Trophoblast cell (in vitro differentiated cells and primary cell): ENCODE measurements around the gene ARMH2.
A peak's percentile ranks its signal among the peaks of the same experiment; 100 is the strongest.

Experiments
- DNase-seq, 2 donors: peaks; one replicate each; pipeline ENCODE4 v3.0.0-alpha.2; 2016
- H2AFZ ChIP-seq: 2 replicates; pipeline ENCODE4 v1.6.1; 2013; ENCODE audit warnings: low read length, moderate library complexity, mild to moderate bottlenecking; ENCODE audit not compliant: insufficient read depth, poor library complexity
- H2AK5ac ChIP-seq: 2 replicates; pipeline ENCODE4 v1.6.1; 2013; ENCODE audit warnings: mild to moderate bottlenecking, low read length
- H2BK120ac ChIP-seq: 2 replicates; pipeline ENCODE4 v1.6.1; 2013; ENCODE audit warnings: low read length, mild to moderate bottlenecking, moderate library complexity; ENCODE audit not compliant: insufficient read depth, poor library complexity
- H2BK12ac ChIP-seq: 2 replicates; pipeline ENCODE4 v1.6.1; 2013; ENCODE audit warnings: mild to moderate bottlenecking, low read length, moderate library complexity
- H2BK5ac ChIP-seq: 2 replicates; pipeline ENCODE4 v1.6.1; 2013; ENCODE audit warnings: low read length, low read depth, moderate library complexity, mild to moderate bottlenecking; ENCODE audit not compliant: poor library complexity
- H3K14ac ChIP-seq: 2 replicates; pipeline ENCODE4 v1.6.1; 2013; ENCODE audit warnings: mild to moderate bottlenecking, low read length
- H3K18ac ChIP-seq: 2 replicates; pipeline ENCODE4 v1.6.1; 2013; ENCODE audit warnings: mild to moderate bottlenecking, low read length
- H3K23ac ChIP-seq: 2 replicates; pipeline ENCODE4 v1.6.1; 2013; ENCODE audit warnings: low read length
- H3K27ac ChIP-seq: 2 replicates; pipeline ENCODE4 v1.5.1; 2013; ENCODE audit warnings: low read depth, mild to moderate bottlenecking, inconsistent platforms, low read length, moderate library complexity
- H3K27me3 ChIP-seq: 2 replicates; pipeline ENCODE4 v1.6.1; 2013; ENCODE audit warnings: inconsistent platforms, mild to moderate bottlenecking, low read length, moderate library complexity; ENCODE audit not compliant: insufficient read depth
- H3K36me3 ChIP-seq, 2 experiments: 1 replicate in 1 of 2; 2 replicates in 1 of 2; pipeline ENCODE4 v1.6.1; 2013; ENCODE audit warnings: low read length in 2 of 2, mild to moderate bottlenecking in 2 of 2, moderate library complexity in 1 of 2; ENCODE audit not compliant: insufficient read depth in 2 of 2, control insufficient read depth in 1 of 2
- H3K4ac ChIP-seq: 2 replicates; pipeline ENCODE4 v1.6.1; 2013; ENCODE audit warnings: low read depth, mild to moderate bottlenecking, low read length, moderate library complexity
- H3K4me1 ChIP-seq, 2 experiments: 1 replicate in 1 of 2; 2 replicates in 1 of 2; pipeline ENCODE4 v1.6.1; 2013; ENCODE audit warnings: low read length in 2 of 2, mild to moderate bottlenecking in 2 of 2, moderate library complexity in 1 of 2; ENCODE audit not compliant: insufficient read depth in 2 of 2, control insufficient read depth in 1 of 2
- H3K4me2 ChIP-seq: 2 replicates; pipeline ENCODE4 v1.6.1; 2013; ENCODE audit warnings: inconsistent platforms, mild to moderate bottlenecking, low read length, moderate library complexity
- H3K4me3 ChIP-seq: 2 replicates; pipeline ENCODE4 v1.5.1; 2013; ENCODE audit warnings: mild to moderate bottlenecking, low read depth, low read length, inconsistent platforms
- H3K79me1 ChIP-seq: one replicate; pipeline ENCODE4 v1.6.1; 2013; ENCODE audit warnings: low read length
- H3K79me2 ChIP-seq: 2 replicates; pipeline ENCODE4 v1.6.1; 2013; ENCODE audit warnings: low read length, mild to moderate bottlenecking; ENCODE audit not compliant: control insufficient read depth, insufficient read depth, poor library complexity
- H3K9ac ChIP-seq: 2 replicates; pipeline ENCODE4 v1.6.1; 2013; ENCODE audit warnings: mild to moderate bottlenecking, low read length
- H3K9me3 ChIP-seq: 2 replicates; pipeline ENCODE4 v1.6.1; 2013; ENCODE audit warnings: low read depth, mild to moderate bottlenecking, control low read depth, inconsistent platforms, low read length; ENCODE audit not compliant: insufficient read depth
- H4K12ac ChIP-seq: 2 replicates; pipeline ENCODE4 v1.6.1; 2013; ENCODE audit warnings: low read depth, mild to moderate bottlenecking, low read length, moderate library complexity
- H4K8ac ChIP-seq: 2 replicates; pipeline ENCODE4 v1.6.1; 2013; ENCODE audit warnings: low read depth, mild to moderate bottlenecking, low read length, moderate library complexity
- H4K91ac ChIP-seq: one replicate; pipeline ENCODE4 v1.6.1; 2013; ENCODE audit warnings: low read depth, mild to moderate bottlenecking, low read length, moderate library complexity
- WGBS: extraction: QIAGEN DNeasy Blood & Tissue Kit; methylation state at CpG from one replicate; pipeline ENCODE4 v1.1.7; 2013; ENCODE audit warnings: missing lambda C conversion rate; ENCODE audit not compliant: insufficient read length, insufficient coverage; ENCODE audit errors: extremely low coverage; 5-methylcytosine and 5-hydroxymethylcytosine counted together

Gene ARMH2

DNA sequence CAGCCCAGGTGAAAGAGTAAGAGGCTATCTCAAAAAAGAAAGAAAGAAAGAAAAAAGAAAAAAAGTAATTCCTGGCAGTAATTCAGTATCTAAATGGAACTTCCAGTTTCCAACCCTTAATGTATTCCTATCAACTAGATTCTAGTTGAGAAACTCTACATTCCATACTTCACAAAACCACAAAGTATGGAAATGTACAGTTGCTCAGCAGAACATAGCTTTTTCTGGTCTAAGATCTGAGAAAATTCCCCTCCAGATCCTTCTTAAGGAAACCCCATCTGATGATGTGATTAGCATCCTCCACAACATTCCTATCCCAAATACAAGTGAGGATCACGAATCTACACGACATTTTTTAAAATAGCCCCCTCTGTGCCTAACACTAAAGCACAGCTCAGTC is 3.6 kb downstream of the ARMH2 start:
- Histone ChIP-seq H3K36me3 (no peaks in the 10 kb centered on the region), H3K79me1 (no peaks in the 10 kb centered on the region), H2AFZ (no peak overlapping the region), H3K4me1 (peaks cover 0 to 3% of the 10 kb centered on the region in 2 experiments), H3K23ac (no peak overlapping the region), H3K4ac (no peak overlapping the region), H4K12ac (no peak overlapping the region), H2AK5ac (no peak overlapping the region), H3K79me2 (no peaks in the 10 kb centered on the region), H3K9ac (no peak overlapping the region), H3K4me3 (no peak overlapping the region), H3K14ac (no peak overlapping the region), H2BK5ac (no peak overlapping the region), H3K27me3 (no peaks in the 10 kb centered on the region), H2BK120ac (no peak overlapping the region), H3K4me2 (no peak overlapping the region), H4K91ac (no peak overlapping the region), H3K27ac (no peak overlapping the region), H4K8ac (no peak overlapping the region), H3K9me3 (no peaks in the 10 kb centered on the region), H3K18ac (no peak overlapping the region), H2BK12ac (no peak overlapping the region)
- no CpG with 5 or more reads among the region's 2 CpGs for WGBS
- DNase-seq, result peak in 1 of 2 donors; percentile 34

DNA sequence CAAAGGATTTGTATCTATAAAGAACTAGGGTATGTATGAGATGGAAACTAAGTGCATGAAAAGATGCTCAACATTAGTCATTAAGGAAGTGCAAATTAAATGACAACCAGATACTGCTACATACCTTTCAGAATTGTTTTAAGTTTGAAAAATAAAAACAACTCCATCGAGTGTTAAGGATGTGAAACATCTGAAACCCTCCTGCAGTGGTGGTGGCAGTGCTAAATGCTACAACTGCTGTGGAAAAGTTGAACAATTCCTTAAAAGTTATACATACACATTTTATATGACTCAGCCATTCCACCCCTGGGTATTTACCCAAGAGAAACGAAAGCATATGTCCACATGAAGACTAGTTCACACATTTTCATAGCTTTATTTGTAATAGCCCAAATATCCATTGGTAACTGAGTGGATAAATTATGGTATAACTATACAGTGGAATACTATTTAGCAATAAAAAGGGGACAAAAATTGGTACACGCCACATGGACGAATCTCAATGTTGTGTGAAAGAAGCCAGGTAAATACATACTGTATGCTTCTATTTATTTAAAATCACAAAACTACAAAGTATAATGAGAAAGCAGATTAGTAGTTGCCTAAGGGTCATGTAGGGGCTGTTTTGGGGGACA is 10.6 kb downstream of the ARMH2 start:
- no CpG with 5 or more reads among the region's 4 CpGs for WGBS
- H3K27ac ChIP-seq, result no peak overlapping the region
- H3K36me3 ChIP-seq, result peaks cover 5 to 7% of the 10 kb centered on the region in 2 experiments
- no peak for DNase-seq
- H2BK5ac ChIP-seq, result no peak overlapping the region
- H3K23ac ChIP-seq, result no peak overlapping the region
- no peak overlapping the region for H3K4me3 ChIP-seq
- no peak overlapping the region for H3K18ac ChIP-seq
- H3K9ac ChIP-seq, result no peak overlapping the region
- H3K9me3 ChIP-seq, result no peaks in the 10 kb centered on the region
- no peak overlapping the region for H3K4ac ChIP-seq
- no peaks in the 10 kb centered on the region for H3K79me2 ChIP-seq
- no peaks in the 10 kb centered on the region for H3K27me3 ChIP-seq
- H4K91ac ChIP-seq, result no peak overlapping the region
- H4K12ac ChIP-seq, result no peak overlapping the region
- no peak overlapping the region for H2AFZ ChIP-seq
- no peak overlapping the region for H3K4me2 ChIP-seq
- no peaks in the 10 kb centered on the region for H3K4me1 ChIP-seq
- H2BK12ac ChIP-seq, result no peak overlapping the region
- no peaks in the 10 kb centered on the region for H3K79me1 ChIP-seq
- no peak overlapping the region for H2AK5ac ChIP-seq
- no peak overlapping the region for H2BK120ac ChIP-seq
- H4K8ac ChIP-seq, result no peak overlapping the region
- no peak overlapping the region for H3K14ac ChIP-seq

DNA sequence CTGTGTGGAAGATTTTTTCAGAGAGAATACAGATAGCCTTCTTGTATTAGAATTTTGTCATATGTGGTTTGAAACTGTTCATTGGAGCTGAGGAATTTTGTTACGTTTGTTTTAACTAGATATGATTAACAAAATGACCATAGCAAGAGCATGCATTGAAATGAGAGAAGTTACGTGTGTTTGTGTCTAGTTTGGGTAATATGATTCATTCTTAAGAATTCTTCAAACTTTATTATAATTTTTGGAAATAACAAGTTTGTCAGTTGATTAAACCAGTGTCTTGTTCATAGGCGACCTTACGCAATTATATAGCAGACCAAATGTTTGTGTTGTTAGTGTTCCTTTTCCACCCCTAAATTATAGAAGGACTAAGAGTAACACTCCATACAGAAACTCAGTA is 18.5 kb downstream of the ARMH2 start:
- no peak for DNase-seq
- no peak overlapping the region for H3K4me2 ChIP-seq

DNA sequence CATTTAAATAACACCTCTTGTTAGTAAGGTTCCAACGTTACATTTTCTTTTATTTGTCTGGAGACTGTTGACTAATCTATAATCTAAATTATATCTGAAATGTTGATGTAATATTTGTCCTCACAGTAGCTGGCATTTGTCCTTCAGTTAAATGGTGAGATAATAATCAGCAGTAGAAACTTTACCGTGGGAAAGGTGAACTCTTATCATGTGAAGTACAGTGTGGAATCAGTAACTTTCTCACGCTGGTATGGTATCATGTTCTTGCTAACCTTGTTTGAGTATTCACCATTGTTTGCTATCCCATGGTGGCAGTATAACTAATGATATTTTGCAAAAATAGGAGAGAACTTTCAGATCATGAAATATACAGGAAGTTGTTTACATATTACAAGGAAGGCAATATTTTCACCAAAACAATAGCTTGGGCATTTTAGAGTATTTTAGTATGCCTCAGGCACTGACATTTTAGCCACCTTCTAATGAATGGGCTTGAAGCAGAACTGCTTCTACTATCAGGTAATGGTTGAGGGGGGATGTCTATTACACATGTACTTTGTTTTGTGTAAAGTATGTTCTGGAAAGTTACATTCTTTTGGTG is 19.2 kb downstream of the ARMH2 start:
- Histone ChIP-seq H3K4me2 (no peak overlapping the region), H4K12ac (no peak overlapping the region), H3K23ac (no peak overlapping the region), H3K27ac (no peak overlapping the region), H3K36me3 (peaks cover 4 to 9% of the 10 kb centered on the region in 2 experiments), H3K79me2 (peaks cover 14% of the 10 kb centered on the region), H3K9me3 (no peaks in the 10 kb centered on the region), H2BK120ac (no peak overlapping the region), H3K4ac (no peak overlapping the region), H3K14ac (no peak overlapping the region), H3K79me1 (peaks cover 5% of the 10 kb centered on the region), H2AFZ (no peak overlapping the region), H3K4me1 (peaks cover 3% of the 10 kb centered on the region in 2 experiments), H2BK5ac (no peak overlapping the region), H2AK5ac (no peak overlapping the region), H3K27me3 (no peaks in the 10 kb centered on the region), H3K18ac (no peak overlapping the region), H3K9ac (no peak overlapping the region), H4K8ac (no peak overlapping the region), H4K91ac (no peak overlapping the region), H2BK12ac (no peak overlapping the region), H3K4me3 (no peak overlapping the region)
- DNase-seq, result peak in 1 of 2 donors; percentile 75
- no CpG with 5 or more reads among the region's 3 CpGs for WGBS

More for the DNA sequence above, 18.5 kb downstream of the ARMH2 start:
- Histone ChIP-seq H2AFZ (no peak overlapping the region), H2BK12ac (no peak overlapping the region), H3K79me2 (peaks cover 11% of the 10 kb centered on the region), H2BK120ac (no peak overlapping the region), H3K9ac (no peak overlapping the region), H3K79me1 (peaks cover 2% of the 10 kb centered on the region), H3K9me3 (no peaks in the 10 kb centered on the region), H3K18ac (no peak overlapping the region), H3K4me3 (no peak overlapping the region), H3K27me3 (no peaks in the 10 kb centered on the region), H4K12ac (no peak overlapping the region), H2AK5ac (no peak overlapping the region), H4K8ac (no peak overlapping the region), H4K91ac (no peak overlapping the region), H3K14ac (no peak overlapping the region), H3K27ac (no peak overlapping the region), H3K4ac (no peak overlapping the region), H3K23ac (no peak overlapping the region), H2BK5ac (no peak overlapping the region), H3K36me3 (peaks cover 4 to 9% of the 10 kb centered on the region in 2 experiments), H3K4me1 (peaks cover 3% of the 10 kb centered on the region in 2 experiments)
- WGBS, result no CpG with 5 or more reads among the region's 4 CpGs
